WERI-Rb-1 (cell line): ENCODE results near the gene GBA2.
A peak's percentile ranks its signal among the peaks of the same experiment; 100 is the strongest.

Experiments
- DNase-seq: peaks from one replicate; pipeline ENCODE4 v3.0.0-alpha.2; 2020
- H3K27ac ChIP-seq: fragments of 250-450 bp; sonication (Bioruptor Pico); 2 replicates; pipeline ENCODE4 v1.5.1; 2020; ENCODE audit warnings: mild to moderate bottlenecking, moderate library complexity
- H3K27me3 ChIP-seq: fragments of 250-450 bp; sonication (Bioruptor Pico); 2 replicates; pipeline ENCODE4 v1.5.1; 2021; ENCODE audit warnings: mild to moderate bottlenecking, low read depth, moderate library complexity; ENCODE audit not compliant: insufficient read depth, severe bottlenecking
- H3K36me3 ChIP-seq: fragments of 250-450 bp; sonication (Bioruptor Pico); 2 replicates; pipeline ENCODE4 v1.5.1; 2020; ENCODE audit warnings: mild to moderate bottlenecking, moderate library complexity
- H3K4me3 ChIP-seq: 2 replicates; pipeline ENCODE4 v1.5.1; 2011; ENCODE audit warnings: low read depth, mild to moderate bottlenecking, control low read depth, low read length
- H3K9me3 ChIP-seq: fragments of 250-450 bp; sonication (Bioruptor Pico); 2 replicates; pipeline ENCODE4 v1.5.1; 2021; ENCODE audit warnings: mild to moderate bottlenecking, moderate library complexity; ENCODE audit not compliant: severe bottlenecking
- TF ChIP-seq, protein P1 (sequence below): IDR thresholded peaks from 2 replicates; pipeline ENCODE4 v1.5.1; 2011; ENCODE audit warnings: low read depth, mild to moderate bottlenecking, control low read depth, inconsistent platforms, low read length

The GBA2 gene

DNA sequence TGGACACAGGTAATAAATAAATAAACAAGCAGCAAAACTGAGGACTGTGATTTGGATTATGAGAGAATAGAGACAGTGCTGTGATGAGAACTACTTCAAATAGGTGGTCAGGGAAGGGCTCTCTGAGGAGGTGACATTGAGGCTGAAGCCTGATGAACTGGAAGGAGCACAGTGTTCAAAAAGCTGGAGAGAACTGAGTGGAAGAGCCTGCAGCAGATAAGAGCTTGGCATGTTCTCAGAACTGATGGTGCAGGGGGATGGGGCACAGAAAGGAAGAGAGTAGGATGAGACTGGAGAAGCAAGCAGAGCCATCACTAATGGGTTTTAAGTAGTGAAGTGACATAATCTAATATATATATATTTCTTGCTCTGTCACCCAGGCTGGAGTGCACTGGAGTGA is 48.1 kb downstream of the GBA2 start:
- no peaks in the 10 kb centered on the region for H3K27me3 ChIP-seq
- H3K4me3 ChIP-seq, result no peak overlapping the region
- H3K27ac ChIP-seq, result no peak overlapping the region
- H3K36me3 ChIP-seq, result peaks cover 89% of the 10 kb centered on the region
- TF ChIP-seq, protein P1, sequence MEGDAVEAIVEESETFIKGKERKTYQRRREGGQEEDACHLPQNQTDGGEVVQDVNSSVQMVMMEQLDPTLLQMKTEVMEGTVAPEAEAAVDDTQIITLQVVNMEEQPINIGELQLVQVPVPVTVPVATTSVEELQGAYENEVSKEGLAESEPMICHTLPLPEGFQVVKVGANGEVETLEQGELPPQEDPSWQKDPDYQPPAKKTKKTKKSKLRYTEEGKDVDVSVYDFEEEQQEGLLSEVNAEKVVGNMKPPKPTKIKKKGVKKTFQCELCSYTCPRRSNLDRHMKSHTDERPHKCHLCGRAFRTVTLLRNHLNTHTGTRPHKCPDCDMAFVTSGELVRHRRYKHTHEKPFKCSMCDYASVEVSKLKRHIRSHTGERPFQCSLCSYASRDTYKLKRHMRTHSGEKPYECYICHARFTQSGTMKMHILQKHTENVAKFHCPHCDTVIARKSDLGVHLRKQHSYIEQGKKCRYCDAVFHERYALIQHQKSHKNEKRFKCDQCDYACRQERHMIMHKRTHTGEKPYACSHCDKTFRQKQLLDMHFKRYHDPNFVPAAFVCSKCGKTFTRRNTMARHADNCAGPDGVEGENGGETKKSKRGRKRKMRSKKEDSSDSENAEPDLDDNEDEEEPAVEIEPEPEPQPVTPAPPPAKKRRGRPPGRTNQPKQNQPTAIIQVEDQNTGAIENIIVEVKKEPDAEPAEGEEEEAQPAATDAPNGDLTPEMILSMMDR, result no peak
- H3K9me3 ChIP-seq, result no peaks in the 10 kb centered on the region
- DNase-seq, result no peak

DNA sequence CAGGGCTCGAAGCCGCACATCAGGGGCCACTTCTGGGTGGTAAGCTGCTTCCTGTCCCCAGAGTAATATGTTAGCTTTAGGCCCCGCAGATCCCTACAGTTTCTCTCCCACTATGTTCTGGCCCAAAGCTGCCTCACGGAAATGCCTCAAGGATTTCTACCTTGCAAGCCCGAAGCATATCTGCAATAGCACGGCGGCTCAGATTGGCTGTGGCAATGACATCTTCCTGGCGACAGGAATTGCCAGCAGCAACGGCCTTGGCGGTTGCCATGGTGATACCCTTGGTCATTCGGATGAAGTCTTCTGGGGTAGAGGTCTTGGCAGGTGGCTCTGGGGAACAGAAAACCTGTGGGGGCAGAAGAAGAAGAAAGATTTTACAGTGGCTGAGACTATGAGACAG is 49.0 kb downstream of the GBA2 start:
- peaks cover 83% of the 10 kb centered on the region for H3K36me3 ChIP-seq
- no peak overlapping the region for H3K27ac ChIP-seq
- no peaks in the 10 kb centered on the region for H3K27me3 ChIP-seq
- no peak for DNase-seq
- no peaks in the 10 kb centered on the region for H3K9me3 ChIP-seq
- no peak overlapping the region for H3K4me3 ChIP-seq
- TF ChIP-seq, protein P1, result no peak

DNA sequence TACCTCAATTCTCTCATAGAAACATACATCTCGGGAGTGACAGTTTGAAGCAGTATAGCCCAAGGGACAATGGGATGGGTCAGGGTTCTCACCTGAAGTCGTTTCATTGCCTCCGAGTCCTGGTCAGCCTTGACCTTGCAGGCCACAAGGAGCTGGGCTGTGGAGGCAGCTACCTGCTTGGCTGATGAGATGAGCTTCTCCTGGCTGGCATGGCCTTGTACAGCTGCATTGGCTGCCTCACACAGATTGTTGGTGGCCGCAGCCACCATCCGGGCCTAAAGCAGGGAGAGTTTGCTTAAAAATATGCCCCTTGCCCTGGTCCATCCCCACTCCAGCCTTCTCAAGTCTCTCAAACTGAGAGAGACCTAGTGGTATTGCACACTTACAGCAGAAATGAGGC is 50.8 kb downstream of the GBA2 start:
- Histone ChIP-seq H3K9me3 (no peaks in the 10 kb centered on the region), H3K27me3 (no peaks in the 10 kb centered on the region), H3K4me3 (no peak overlapping the region), H3K27ac (no peak overlapping the region), H3K36me3 (peaks cover 65% of the 10 kb centered on the region)
- TF ChIP-seq, protein P1, result no peak
- DNase-seq, result no peak

DNA sequence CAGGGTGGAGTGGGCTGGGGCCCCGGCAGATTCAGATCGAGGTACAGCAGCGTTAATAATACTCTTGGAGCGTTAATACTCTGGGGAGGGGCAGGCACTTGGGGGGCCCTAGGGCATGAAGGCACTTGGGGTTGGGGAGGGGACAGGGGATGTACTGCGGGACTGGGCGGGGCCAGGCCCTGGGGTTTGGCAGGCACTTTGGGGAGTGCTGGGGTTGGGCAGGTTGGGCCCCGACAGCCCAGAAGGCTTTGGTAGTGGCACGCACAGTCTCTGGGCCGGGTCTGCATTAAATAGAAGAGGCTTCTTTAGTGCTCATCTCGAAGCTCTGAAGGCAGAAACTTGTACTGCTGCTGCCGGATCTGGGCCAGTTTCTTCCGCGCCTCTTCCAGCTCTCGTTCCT is 51.5 kb downstream of the GBA2 start:
- Histone ChIP-seq H3K27ac (no peak overlapping the region), H3K9me3 (no peaks in the 10 kb centered on the region), H3K27me3 (no peaks in the 10 kb centered on the region), H3K4me3 (no peak overlapping the region), H3K36me3 (peaks cover 57% of the 10 kb centered on the region)
- TF ChIP-seq, protein P1, result no peak
- no peak for DNase-seq

DNA sequence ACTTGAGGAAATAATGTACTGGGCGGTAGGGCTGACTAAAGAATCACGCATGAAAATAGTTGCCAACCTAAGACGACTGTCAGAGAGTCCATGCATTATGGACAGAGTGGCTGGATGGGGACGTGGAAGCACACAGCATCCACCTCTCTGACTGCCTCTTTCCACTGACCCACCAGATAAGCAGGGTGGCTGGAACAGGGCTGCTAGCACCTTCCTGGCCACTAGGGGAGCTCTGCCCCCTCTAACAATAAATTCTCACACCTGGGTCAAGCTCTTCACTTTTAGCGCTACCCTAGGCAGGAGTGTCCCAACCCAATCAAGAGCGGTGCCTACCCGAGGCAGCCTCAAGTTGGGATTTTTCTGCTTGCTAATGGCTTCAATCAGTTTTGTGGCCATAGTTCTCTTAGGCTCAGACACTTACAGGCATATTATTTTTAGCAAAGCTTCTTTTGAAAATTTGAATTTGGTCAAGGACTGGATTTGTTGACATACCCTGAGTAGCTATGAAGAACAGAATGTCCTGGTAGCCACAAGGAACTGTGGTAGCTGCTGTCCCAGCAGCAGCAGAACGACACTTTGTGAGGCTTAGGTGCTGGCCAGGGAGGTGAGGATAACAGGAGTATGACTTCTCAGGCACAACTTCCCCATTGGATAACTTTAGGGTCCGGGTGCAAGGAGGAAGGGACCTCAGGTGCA is 52.4 kb downstream of the GBA2 start:
- Histone ChIP-seq H3K36me3 (peaks cover 49% of the 10 kb centered on the region), H3K27ac (no peak overlapping the region)
- peak; percentile 60 for DNase-seq

More for the DNA sequence above, 52.4 kb downstream of the GBA2 start:
- TF ChIP-seq, protein P1, result peak; percentile 95
- Histone ChIP-seq H3K27me3 (no peaks in the 10 kb centered on the region), H3K4me3 (no peak overlapping the region), H3K9me3 (no peaks in the 10 kb centered on the region)
